ENCODE results near the gene FHOD1. TPM values are rescaled to one million over a fixed set of nuclear protein-coding genes. Genes with fewer than 3 reads are reported as not detected.

Gene FHOD1
- total and polyA plus RNA-seq, 2 donors (not counting 1 experiment from before 2014, with no cell fraction given), result 46.3 to 46.9 TPM

DNA sequence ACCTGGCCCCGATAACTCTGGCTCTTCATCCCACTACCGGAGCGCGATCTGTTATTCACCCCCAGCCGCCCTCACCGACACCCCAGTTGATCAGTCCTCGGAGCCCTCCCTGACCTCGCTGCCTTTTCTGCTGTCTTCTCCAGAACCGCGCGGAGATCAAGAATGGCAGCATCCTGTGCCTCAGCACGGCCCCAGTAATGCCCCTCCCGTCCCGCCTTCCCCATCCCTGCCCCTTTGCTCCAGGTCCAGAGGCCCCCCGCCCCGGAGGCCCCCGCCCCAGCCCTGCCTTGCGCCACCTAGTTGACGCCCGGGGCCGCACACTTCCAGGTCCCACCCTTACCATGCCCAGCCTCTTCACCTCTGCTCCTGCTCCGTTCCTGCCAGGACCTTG is 47.5 kb downstream of the FHOD1 start:
- H3K4me1 ChIP-seq (ENCODE audit: control insufficient read depth in 2 of 2, insufficient read depth in 2 of 2, low read length in 2 of 2), result no peaks in the 10 kb centered on the region
- H2AFZ ChIP-seq (ENCODE audit: insufficient read depth, low read depth, low read length, poor library complexity, severe bottlenecking), result no peak overlapping the region
- H3K27me3 Mint-ChIP-seq, result no peaks in the 10 kb centered on the region
- peaks cover 0 to 63% of the 10 kb centered on the region in 2 experiments for H3K36me3 ChIP-seq (replicated peaks in 1 of 2; ENCODE audit: control extremely low read depth in 1 of 2, control insufficient read depth in 1 of 2, extremely low read depth in 1 of 2, insufficient read depth in 2 of 2, low read length in 1 of 2)
- H3K27ac ChIP-seq (ENCODE audit: low read length in 2 of 2), result no peak overlapping the region
- POLR2A ChIA-PET, result no interaction called here
- H3K9me3 ChIP-seq (ENCODE audit: control extremely low read depth in 1 of 3, control insufficient read depth in 2 of 3, insufficient read depth in 1 of 3, low read length in 2 of 3), result no peaks in the 10 kb centered on the region
- CTCF ChIA-PET, result no interaction called here
- WGBS (ENCODE audit: insufficient coverage), result 84% methylated on average over 15 of the region's 22 CpGs
- peak overlapping the region in 1 of 5 experiments; percentile 12 for H3K4me3 ChIP-seq (ENCODE audit: control extremely low read depth in 1 of 5, extremely low read depth in 1 of 5, insufficient read depth in 1 of 5, low read depth in 2 of 5, low read length in 4 of 5)
- ATAC-seq (ENCODE audit: low read depth) (no peak), DNase-seq (no peak)
- H3K79me2 ChIP-seq (ENCODE audit: control insufficient read depth, insufficient read depth, low read length), result peaks cover 9% of the 10 kb centered on the region
- intact Hi-C loops (cut with micrococcal nuclease), result no loop called here
- no peaks in the 10 kb centered on the region for H3K9me3 Mint-ChIP-seq (ENCODE audit: insufficient read depth)
- peak overlapping the region; percentile 39 for H3K4me3 Mint-ChIP-seq
- peak overlapping the region; percentile 34 for H3K27ac Mint-ChIP-seq
- peaks cover 27% of the 10 kb centered on the region for H4K20me1 ChIP-seq (ENCODE audit: control insufficient read depth, insufficient read depth, low read length, poor library complexity, severe bottlenecking)
- peaks cover 15% of the 10 kb centered on the region for H3K4me1 Mint-ChIP-seq
- no peaks in the 10 kb centered on the region for H3K27me3 ChIP-seq (replicated peaks in 1 of 4; ENCODE audit: control extremely low read depth in 1 of 4, control insufficient read depth in 3 of 4, insufficient read depth in 4 of 4, low read length in 3 of 4)
- no peak overlapping the region for H3K4me2 ChIP-seq (replicated peaks; ENCODE audit: low read depth, low read length, poor library complexity, severe bottlenecking)
- no peak overlapping the region for H3K9ac ChIP-seq (ENCODE audit: low read length)
- TF ChIP-seq EZH2 (IDR thresholded peaks at IDR 0.05; ENCODE audit: borderline replicate concordance, insufficient read depth, low read depth, low read length, poor library complexity, severe bottlenecking), result no peak
- TF ChIP-seq, protein P1, sequence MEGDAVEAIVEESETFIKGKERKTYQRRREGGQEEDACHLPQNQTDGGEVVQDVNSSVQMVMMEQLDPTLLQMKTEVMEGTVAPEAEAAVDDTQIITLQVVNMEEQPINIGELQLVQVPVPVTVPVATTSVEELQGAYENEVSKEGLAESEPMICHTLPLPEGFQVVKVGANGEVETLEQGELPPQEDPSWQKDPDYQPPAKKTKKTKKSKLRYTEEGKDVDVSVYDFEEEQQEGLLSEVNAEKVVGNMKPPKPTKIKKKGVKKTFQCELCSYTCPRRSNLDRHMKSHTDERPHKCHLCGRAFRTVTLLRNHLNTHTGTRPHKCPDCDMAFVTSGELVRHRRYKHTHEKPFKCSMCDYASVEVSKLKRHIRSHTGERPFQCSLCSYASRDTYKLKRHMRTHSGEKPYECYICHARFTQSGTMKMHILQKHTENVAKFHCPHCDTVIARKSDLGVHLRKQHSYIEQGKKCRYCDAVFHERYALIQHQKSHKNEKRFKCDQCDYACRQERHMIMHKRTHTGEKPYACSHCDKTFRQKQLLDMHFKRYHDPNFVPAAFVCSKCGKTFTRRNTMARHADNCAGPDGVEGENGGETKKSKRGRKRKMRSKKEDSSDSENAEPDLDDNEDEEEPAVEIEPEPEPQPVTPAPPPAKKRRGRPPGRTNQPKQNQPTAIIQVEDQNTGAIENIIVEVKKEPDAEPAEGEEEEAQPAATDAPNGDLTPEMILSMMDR (IDR thresholded peaks at IDR 0.05), result no peak

DNA sequence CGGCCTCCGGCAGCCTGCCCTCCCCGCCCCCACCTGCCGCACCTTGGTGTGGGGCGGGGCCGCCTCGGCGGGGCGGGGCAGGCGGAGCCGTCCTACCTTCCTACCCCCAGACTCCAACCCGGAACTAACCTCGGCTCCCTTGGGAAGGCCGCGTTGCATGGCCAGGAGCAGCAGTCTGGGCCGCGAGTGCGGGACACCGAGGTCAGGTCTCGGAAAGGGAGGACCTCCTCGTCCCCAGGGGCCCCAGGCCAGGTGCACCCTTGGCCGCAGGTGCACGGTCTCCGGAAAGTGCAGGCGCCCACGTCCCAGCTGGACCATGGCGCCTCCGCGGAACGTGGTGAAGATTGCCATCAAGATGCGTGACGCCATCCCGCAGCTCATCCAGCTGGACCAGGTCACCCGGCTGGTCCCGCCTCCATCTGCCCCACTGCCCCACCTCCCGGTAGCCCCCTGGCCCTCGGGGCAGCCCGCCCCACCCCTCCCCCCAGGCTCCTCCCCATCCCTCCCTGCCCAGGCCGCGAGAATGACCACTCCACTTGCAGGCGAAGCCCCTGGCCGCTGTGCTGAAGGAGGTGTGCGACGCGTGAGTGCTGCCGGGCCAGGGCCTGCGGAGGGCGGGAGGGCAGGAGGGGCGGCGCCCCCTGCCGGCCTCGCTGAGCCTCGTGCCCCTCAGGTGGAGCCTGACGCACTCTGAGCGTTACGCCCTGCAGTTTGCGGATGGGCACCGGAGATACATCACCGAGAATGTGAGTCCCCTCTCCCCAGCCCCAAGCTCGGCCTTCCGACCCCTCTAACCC is 48.1 kb downstream of the FHOD1 start, which contains the start of gene ELMO3:
Gene ELMO3 (plus strand): TSS at position 121 of the 797 bp plus-strand sequence. CDS start 196 bp downstream, at position 317.
- no peak within 1 kb of the TSS for H2AFZ ChIP-seq (ENCODE audit: insufficient read depth, low read depth, low read length, poor library complexity, severe bottlenecking)
- H3K4me3 ChIP-seq (ENCODE audit: control extremely low read depth in 1 of 5, extremely low read depth in 1 of 5, insufficient read depth in 1 of 5, low read depth in 2 of 5, low read length in 4 of 5), result peak within 1 kb of the TSS in 1 of 5 experiments; percentile 26
- POLR2A ChIA-PET, result no interaction called here
- Mint-ChIP-seq H3K9me3 (ENCODE audit: insufficient read depth) (no peaks in the 10 kb centered on the region), H3K27ac (peak within 1 kb of the TSS; percentile 37), H3K27me3 (no peaks in the 10 kb centered on the region), H3K4me1 (peaks cover 15% of the 10 kb centered on the region), H3K4me3 (peak within 1 kb of the TSS; percentile 39)
- intact Hi-C loops (cut with micrococcal nuclease), result no loop called here
- TF ChIP-seq, protein P1 (IDR thresholded peaks at IDR 0.05), result no peak
- no peak for TF ChIP-seq EZH2 (IDR thresholded peaks at IDR 0.05; ENCODE audit: borderline replicate concordance, insufficient read depth, low read depth, low read length, poor library complexity, severe bottlenecking)
- peaks cover 32% of the 10 kb centered on the region for H4K20me1 ChIP-seq (ENCODE audit: control insufficient read depth, insufficient read depth, low read length, poor library complexity, severe bottlenecking)
- no peak within 1 kb of the TSS for H3K4me2 ChIP-seq (replicated peaks; ENCODE audit: low read depth, low read length, poor library complexity, severe bottlenecking)
- CTCF ChIA-PET, result interaction anchor here (1.2 kb wide), 1 partner anchor 11 kb away, joined by 3 read pairs; no protein-coding TSS in a partner anchor
- H3K4me1 ChIP-seq (ENCODE audit: control insufficient read depth in 2 of 2, insufficient read depth in 2 of 2, low read length in 2 of 2), result peaks cover 0 to 1% of the 10 kb centered on the region in 2 donors
- 93% methylated on average over 52 of the region's 61 CpGs for WGBS (ENCODE audit: insufficient coverage)
- no peaks in the 10 kb centered on the region for H3K9me3 ChIP-seq (ENCODE audit: control extremely low read depth in 1 of 3, control insufficient read depth in 2 of 3, insufficient read depth in 1 of 3, low read length in 2 of 3)
- peaks cover 0 to 68% of the 10 kb centered on the region in 2 experiments for H3K36me3 ChIP-seq (replicated peaks in 1 of 2; ENCODE audit: control extremely low read depth in 1 of 2, control insufficient read depth in 1 of 2, extremely low read depth in 1 of 2, insufficient read depth in 2 of 2, low read length in 1 of 2)
- H3K79me2 ChIP-seq (ENCODE audit: control insufficient read depth, insufficient read depth, low read length), result peaks cover 13% of the 10 kb centered on the region
- no peak for DNase-seq
- no peaks in the 10 kb centered on the region for H3K27me3 ChIP-seq (replicated peaks in 1 of 4; ENCODE audit: control extremely low read depth in 1 of 4, control insufficient read depth in 3 of 4, insufficient read depth in 4 of 4, low read length in 3 of 4)
- ATAC-seq (ENCODE audit: low read depth), result peak; percentile 45
- H3K9ac ChIP-seq (ENCODE audit: low read length), result no peak within 1 kb of the TSS
- no peak within 1 kb of the TSS for H3K27ac ChIP-seq (ENCODE audit: low read length in 2 of 2)

Data from B cell (primary cell).